GM18505 (cell line): ENCODE results near the gene APOL1.

Experiments used
- ATAC-seq: cut with Tn5 transposase; IDR thresholded peaks from one replicate; pipeline ENCODE4 v1.9.1; 2021; ENCODE audit not compliant: unreplicated experiment
- POLR2A ChIP-seq: IDR thresholded peaks from 4 replicates; pipeline ENCODE4 v1.6.1; 2011; ENCODE audit warnings: borderline replicate concordance; ENCODE audit not compliant: insufficient read depth, insufficient read length; ENCODE audit errors: extremely low read depth

The APOL1 gene

DNA sequence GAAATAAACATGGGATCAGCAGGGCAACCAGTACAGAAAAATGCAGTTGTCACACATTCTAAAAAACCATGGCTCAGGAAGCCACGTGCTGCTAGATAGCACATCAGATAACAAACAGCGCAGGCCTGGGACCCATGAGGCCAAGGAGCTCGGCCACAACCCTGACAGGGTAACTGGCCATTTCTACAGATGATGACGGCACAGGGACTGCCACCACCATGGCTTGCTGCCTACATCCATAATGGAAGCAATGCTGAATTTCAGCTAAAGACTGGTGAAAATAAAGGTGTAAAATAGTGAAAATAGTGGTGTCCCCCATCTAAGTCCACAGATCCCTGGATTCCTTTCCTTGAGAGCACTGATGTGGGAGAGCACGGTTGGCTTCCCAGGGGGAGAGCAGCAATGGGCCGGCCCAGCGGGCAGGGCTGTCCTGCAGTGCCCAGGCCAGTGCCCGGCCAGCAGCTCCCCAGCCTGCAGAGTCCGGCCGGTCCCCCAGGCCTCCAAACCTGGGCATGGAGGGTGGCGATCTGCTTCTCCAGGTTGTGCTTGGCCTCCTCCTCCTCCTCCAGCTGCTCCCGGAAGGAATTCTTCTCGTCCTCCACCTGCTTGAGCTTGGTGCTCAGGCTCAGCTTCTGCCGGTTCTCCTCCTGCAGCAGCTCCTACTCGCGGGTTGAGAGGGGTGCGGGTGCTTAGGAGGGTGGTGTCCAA, 40.0 kb downstream of the APOL1 start:
- ATAC-seq, result no peak
- TF ChIP-seq POLR2A, result no peak

- no peak for TF ChIP-seq POLR2A
- ATAC-seq, result no peak
These were observed 40.8 kb downstream of the APOL1 start for GRCh38 chr22:36293606-36294292.

- ATAC-seq, result no peak
- TF ChIP-seq POLR2A, result no peak
These were observed 41.3 kb downstream of the APOL1 start for GRCh38 chr22:36294293-36294620.

DNA sequence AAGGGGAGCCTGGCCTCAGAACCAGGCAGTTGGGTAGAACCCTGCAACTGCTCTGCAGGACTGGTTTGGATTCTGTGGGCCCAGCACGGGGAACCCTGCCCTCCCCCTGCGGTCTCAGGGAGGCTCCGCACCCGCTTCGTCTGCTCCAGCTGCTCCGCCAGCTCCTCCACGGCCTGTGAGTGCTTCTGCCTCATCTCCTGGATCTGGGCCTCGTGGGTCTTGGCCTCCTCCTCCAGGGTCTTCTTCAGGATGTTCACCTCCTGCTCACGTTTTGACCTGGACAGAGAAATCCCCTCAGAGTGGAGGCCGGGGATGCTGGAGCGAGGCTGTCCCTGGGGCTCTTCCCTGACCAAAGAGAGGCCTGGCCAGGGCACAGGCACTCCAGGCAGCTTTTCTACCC, 41.9 kb downstream of the APOL1 start:
- no peak for TF ChIP-seq POLR2A
- ATAC-seq, result no peak

GRCh38 chr22:36295247-36295646, 42.3 kb downstream of the APOL1 start:
- TF ChIP-seq POLR2A, result no peak
- ATAC-seq, result no peak

GRCh38 chr22:36296690-36297089, 43.8 kb downstream of the APOL1 start:
- TF ChIP-seq POLR2A, result no peak
- ATAC-seq, result no peak

- ATAC-seq, result no peak
- TF ChIP-seq POLR2A, result no peak
These were observed 44.6 kb downstream of the APOL1 start for GRCh38 chr22:36297568-36297967.

GRCh38 chr22:36298118-36298517, 45.2 kb downstream of the APOL1 start:
- ATAC-seq, result no peak
- TF ChIP-seq POLR2A, result no peak

- no peak for ATAC-seq
- TF ChIP-seq POLR2A, result no peak
These were observed 45.7 kb downstream of the APOL1 start for GRCh38 chr22:36298601-36299000.

DNA sequence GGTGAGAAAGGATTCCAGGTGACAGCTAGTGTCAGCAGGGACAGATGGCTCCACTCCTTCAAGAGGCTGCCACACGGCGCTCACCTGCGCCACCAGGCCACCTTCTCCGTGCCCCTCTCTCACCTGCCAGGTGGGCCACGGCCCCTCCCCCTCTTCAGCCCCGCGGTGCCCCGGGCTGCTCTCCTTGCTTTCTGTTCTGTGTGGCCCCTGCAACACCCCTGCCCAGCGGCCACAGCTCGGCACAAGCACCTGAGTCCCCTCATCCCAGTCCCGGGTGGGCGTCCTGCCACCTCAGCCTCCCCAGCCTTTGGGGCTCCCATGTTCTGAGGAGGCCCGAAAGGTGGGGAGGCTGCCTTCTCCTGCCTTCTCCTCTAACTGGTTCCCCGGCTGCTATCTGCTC, 46.4 kb downstream of the APOL1 start:
- TF ChIP-seq POLR2A, result no peak
- ATAC-seq, result no peak

- ATAC-seq, result no peak
- no peak for TF ChIP-seq POLR2A
These were observed 47.0 kb downstream of the APOL1 start for GRCh38 chr22:36299911-36300310.

DNA sequence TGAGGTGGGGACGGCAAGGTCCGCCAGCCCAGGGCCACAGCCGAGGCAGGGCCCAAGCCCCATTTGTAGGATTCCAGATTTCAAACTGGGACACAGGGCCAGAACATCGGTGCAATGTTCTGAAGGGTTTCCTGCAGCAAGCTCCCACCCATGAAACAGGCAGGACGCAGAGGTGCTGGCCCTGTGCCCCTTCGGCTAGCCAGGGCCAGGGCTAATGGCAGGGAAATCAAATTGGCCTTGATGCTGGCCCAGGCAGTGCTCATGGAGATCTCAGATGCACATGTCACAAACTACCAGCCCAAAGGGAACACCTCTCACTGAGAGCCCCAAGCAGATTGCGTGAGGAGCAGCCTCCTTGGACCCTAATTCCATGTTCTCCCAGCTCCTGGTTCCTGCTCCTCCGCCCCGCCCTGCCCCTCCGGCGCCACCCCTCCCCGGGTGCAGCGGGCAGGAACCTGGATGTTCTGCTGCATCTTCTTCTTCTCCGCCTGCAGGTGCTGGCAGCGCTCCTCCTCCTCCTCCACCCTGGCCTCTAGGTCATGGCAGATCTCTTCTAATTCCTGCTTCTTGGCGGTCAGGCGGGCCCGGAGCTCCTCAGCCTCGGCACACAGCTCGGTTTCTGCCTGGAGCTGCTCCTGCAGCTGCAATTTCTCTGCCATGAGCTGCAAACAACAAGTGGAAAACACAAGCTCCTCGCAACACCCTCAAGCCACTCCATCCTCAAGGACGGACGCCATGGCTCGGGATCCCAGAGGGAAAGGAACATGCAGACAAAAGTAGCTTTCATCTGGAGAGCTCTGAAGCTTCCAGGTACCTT, 47.7 kb downstream of the APOL1 start:
- ATAC-seq, result no peak
- TF ChIP-seq POLR2A, result no peak

GRCh38 chr22:36301384-36301828, 48.5 kb downstream of the APOL1 start:
- no peak for ATAC-seq
- TF ChIP-seq POLR2A, result no peak

DNA sequence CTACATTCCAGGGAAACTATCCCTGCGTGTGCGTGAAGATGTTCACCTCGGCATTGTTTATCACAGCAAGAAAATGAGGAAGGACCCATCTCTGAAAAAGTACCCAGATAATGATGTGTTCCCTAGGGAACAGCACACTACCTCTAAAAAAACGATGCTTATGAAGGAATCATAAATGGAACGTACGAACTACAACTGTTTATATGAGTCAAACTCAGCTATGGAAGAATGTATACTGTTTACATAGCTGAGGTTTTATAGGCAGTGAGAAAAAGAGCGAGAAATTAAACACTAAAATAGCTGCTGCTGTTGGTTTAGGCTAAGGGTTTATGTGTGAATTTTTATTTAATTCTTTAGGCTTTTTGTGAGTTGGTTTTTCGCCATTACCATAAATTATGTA, 48.9 kb downstream of the APOL1 start:
- no peak for TF ChIP-seq POLR2A
- no peak for ATAC-seq
